Cardiac muscle cell (in vitro differentiated cells and primary cell): Measurements from ENCODE around the gene APOL6. TPM values are rescaled to one million over a fixed set of nuclear protein-coding genes. Genes with fewer than 3 reads are reported as not detected.

Source experiments
- DNase-seq, 2 donors: peaks; one replicate each; pipeline versions ENCODE4 v3.0.0 to v3.0.0-alpha.2; 2010 to 2017; ENCODE audit warnings: low read depth in 1 of 2, low spot score in 1 of 2
- H3K27ac ChIP-seq: fragments of 200-600 bp; sonication (generic); 2 replicates; pipeline ENCODE4 v1.5.1; 2016
- H3K27me3 ChIP-seq: fragments of 200-600 bp; sonication (generic); 2 replicates; pipeline ENCODE4 v1.6.0; 2016; ENCODE audit warnings: control low read depth
- H3K36me3 ChIP-seq: fragments of 200-600 bp; sonication (generic); 2 replicates; pipeline ENCODE4 v1.5.1; 2016; ENCODE audit warnings: control low read depth
- H3K4me1 ChIP-seq: fragments of 200-600 bp; sonication (generic); 2 replicates; pipeline ENCODE4 v1.8.1; 2017; ENCODE audit warnings: low read depth, mild to moderate bottlenecking, mixed run types
- H3K4me3 ChIP-seq: fragments of 200-600 bp; sonication (generic); 2 replicates; pipeline ENCODE4 v1.5.1; 2016; ENCODE audit warnings: mild to moderate bottlenecking
- H3K9me3 ChIP-seq: fragments of 200-600 bp; sonication (generic); 2 replicates; pipeline ENCODE4 v1.5.1; 2017; ENCODE audit warnings: low read depth, mild to moderate bottlenecking, control low read depth
- polyA plus RNA-seq: library from polyadenylated mRNA; unstranded; fragments of >200 nt; fragmentation: Nextera tagmentation; extraction: Ambion mirVana; gene quantifications from 2 replicates; pipeline ENCODE4 v1.2.1, GENCODE V29; 2016
- total RNA-seq: library from RNA; depleted of rRNA; stranded (reverse); fragments of >200 nt; gene quantifications from 2 replicates; pipeline ENCODE4 v1.2.3, GENCODE V29; 2016
- TF ChIP-seq, protein P1 (sequence below): IDR thresholded peaks from 2 replicates; pipeline ENCODE4 v1.5.1; 2012; ENCODE audit warnings: low read depth, mild to moderate bottlenecking, low read length

The APOL6 gene
- total and polyA plus RNA-seq, 2 experiments from 2014 or later = 0.07 TPM; not detected in 1

DNA sequence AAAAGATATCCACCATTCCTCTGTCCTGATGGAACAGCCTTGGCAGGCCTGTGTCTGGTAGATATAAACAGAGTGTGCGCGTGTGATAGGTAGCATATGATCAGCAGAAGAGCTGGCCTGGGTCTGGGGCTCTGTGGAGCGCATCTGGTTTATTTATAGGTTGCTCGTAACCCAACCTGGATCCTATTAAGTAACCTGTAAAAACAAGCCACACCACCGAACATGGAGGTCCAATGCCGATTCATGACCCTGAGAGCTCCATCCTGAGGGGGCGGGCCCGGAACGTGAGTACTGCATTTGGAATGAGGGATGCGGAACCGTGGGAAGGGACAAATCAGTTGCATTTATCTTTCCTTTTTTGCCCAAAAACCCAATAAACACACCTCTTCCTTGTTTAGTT lies 37.5 kb downstream of the APOL6 start:
- TF ChIP-seq, protein P1, sequence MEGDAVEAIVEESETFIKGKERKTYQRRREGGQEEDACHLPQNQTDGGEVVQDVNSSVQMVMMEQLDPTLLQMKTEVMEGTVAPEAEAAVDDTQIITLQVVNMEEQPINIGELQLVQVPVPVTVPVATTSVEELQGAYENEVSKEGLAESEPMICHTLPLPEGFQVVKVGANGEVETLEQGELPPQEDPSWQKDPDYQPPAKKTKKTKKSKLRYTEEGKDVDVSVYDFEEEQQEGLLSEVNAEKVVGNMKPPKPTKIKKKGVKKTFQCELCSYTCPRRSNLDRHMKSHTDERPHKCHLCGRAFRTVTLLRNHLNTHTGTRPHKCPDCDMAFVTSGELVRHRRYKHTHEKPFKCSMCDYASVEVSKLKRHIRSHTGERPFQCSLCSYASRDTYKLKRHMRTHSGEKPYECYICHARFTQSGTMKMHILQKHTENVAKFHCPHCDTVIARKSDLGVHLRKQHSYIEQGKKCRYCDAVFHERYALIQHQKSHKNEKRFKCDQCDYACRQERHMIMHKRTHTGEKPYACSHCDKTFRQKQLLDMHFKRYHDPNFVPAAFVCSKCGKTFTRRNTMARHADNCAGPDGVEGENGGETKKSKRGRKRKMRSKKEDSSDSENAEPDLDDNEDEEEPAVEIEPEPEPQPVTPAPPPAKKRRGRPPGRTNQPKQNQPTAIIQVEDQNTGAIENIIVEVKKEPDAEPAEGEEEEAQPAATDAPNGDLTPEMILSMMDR = no peak
- H3K27ac ChIP-seq = no peak overlapping the region
- H3K36me3 ChIP-seq = no peaks in the 10 kb centered on the region
- H3K4me3 ChIP-seq = no peak overlapping the region
- H3K4me1 ChIP-seq = no peaks in the 10 kb centered on the region
- no peaks in the 10 kb centered on the region for H3K27me3 ChIP-seq
- no peaks in the 10 kb centered on the region for H3K9me3 ChIP-seq
- DNase-seq = peak in 1 of 2 donors; percentile 10

DNA sequence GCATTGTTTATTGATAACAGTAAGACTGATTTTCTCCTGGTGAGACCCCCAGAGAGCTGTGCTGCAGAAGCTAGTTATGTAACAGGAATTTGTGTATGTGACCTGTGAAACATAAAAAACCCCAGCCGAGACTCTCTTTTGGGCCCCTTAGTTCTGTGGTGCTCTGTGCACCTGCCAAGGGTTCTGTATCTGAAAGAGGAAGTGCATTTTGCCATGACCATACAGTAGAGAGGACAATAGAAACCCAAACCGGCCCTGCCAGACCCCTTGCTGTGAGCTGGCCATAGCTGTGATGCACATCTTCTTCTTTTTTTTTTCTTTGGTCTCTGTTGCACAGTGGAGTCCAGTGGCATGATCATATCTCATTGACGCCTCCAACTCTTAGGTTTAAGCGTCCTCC lies 38.1 kb downstream of the APOL6 start:
- TF ChIP-seq, protein P1 = no peak
- Histone ChIP-seq H3K27me3 (no peaks in the 10 kb centered on the region), H3K4me3 (no peak overlapping the region), H3K27ac (no peak overlapping the region), H3K4me1 (no peaks in the 10 kb centered on the region), H3K9me3 (no peaks in the 10 kb centered on the region), H3K36me3 (no peaks in the 10 kb centered on the region)
- no peak for DNase-seq

DNA sequence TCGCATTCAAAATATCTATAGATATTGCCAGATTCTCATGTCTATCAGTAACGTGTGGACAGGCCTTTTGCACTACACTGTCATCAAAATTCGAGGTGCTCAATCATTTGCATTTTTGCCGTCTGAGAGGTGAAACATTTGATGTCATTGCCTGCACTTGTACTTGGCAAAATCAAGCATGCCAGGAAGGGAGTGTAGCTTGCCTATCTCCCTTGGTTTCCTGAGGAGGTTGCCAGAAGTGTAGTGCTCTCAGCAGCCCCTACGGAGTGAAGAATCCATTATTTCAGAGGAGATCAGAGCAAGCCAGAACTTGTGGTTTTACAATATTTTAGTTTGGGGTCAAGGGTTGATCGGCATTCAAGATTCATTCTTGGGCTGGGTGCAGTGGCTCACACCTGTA lies 39.2 kb downstream of the APOL6 start:
- Histone ChIP-seq H3K9me3 (no peaks in the 10 kb centered on the region), H3K36me3 (no peaks in the 10 kb centered on the region), H3K4me1 (no peaks in the 10 kb centered on the region), H3K4me3 (no peak overlapping the region), H3K27ac (no peak overlapping the region), H3K27me3 (no peaks in the 10 kb centered on the region)
- peak in 1 of 2 donors; percentile 53 for DNase-seq
- TF ChIP-seq, protein P1 = no peak

DNA sequence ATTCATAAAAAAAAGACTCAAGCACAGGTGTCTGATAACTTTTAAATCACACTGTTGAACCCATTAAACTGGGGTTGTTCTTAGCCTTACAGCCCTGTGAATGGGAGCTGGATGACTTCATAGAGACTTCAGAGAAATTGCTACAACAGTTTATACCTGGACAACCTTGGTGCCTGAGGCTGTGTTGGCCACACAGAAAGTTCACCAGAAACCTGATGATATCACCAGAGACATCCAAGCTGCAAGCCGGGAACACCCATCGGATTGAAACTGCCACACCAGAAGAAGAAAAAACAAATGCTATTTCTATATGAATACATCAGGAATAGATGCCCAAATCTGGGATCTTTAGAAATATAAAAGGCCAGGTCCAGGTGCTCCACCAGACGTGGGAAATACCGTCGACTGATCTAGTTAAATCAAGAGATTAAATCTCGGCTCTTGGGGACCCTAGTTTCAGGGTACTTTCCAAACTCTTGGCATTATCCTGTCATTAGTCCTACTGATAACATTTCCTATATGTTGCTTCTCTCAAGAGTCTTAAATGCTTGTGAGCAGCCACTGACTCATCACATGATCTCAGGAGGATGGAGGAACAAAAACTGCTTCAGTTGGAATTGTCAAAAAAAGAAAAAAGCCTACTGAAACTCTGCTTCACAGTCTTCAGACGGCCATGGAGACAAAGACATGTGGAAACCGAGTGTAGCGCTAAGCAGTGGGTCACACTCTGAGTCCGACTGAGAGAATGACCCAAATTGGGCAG lies 40.8 kb downstream of the APOL6 start:
- Histone ChIP-seq H3K9me3 (no peaks in the 10 kb centered on the region), H3K27ac (no peak overlapping the region), H3K36me3 (no peaks in the 10 kb centered on the region), H3K4me1 (no peaks in the 10 kb centered on the region), H3K4me3 (no peak overlapping the region), H3K27me3 (peaks cover 4% of the 10 kb centered on the region)
- TF ChIP-seq, protein P1 = no peak
- no peak for DNase-seq

DNA sequence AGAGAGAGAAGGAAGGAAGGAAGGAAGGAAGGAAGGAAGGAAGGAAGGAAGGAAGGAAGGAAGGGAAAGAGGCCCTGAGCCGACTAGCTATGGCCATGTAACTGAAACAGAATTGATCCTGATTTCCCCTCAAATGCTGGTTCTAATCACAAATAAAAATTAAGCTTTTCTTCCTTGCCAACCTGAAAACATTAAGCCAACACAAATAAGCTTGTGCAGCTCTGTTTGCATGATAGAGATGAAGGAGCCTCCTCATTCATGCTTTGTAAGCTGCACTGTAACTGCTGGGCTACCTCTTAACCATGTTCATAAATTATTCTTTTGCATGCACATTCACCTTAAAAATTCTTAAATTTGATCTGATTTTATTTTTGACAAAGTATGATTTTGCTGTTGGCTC lies 41.8 kb downstream of the APOL6 start:
- H3K9me3 ChIP-seq = no peaks in the 10 kb centered on the region
- TF ChIP-seq, protein P1 = no peak
- H3K4me3 ChIP-seq = no peak overlapping the region
- no peak overlapping the region for H3K27ac ChIP-seq
- H3K4me1 ChIP-seq = no peaks in the 10 kb centered on the region
- H3K27me3 ChIP-seq = peaks cover 4% of the 10 kb centered on the region
- H3K36me3 ChIP-seq = no peaks in the 10 kb centered on the region
- DNase-seq = no peak
